HL-60/S4 treated with phorbol 12-myristate 13-acetate at 8.2 ng/mL for 4 days and 3 days (cell line): ENCODE results near the gene AVL9.
"Not testable (repeated sequence)": the region's sequence is repeated elsewhere in the genome, so short reads cannot be mapped to it uniquely, and the experiment has no call there.

Source experiments
- in situ Hi-C: fragments of 300-500 bp; cut with MboI; formaldehyde crosslinking; loops from 2 replicates; pipeline ENCODE4 v1.15.0; 2022; ENCODE audit warnings: low sequenced_read_pairs

Gene AVL9

GRCh38 chr7:32494946-32495297, 367 bp upstream of the AVL9 start:
- in situ Hi-C loops: no loop called here

DNA sequence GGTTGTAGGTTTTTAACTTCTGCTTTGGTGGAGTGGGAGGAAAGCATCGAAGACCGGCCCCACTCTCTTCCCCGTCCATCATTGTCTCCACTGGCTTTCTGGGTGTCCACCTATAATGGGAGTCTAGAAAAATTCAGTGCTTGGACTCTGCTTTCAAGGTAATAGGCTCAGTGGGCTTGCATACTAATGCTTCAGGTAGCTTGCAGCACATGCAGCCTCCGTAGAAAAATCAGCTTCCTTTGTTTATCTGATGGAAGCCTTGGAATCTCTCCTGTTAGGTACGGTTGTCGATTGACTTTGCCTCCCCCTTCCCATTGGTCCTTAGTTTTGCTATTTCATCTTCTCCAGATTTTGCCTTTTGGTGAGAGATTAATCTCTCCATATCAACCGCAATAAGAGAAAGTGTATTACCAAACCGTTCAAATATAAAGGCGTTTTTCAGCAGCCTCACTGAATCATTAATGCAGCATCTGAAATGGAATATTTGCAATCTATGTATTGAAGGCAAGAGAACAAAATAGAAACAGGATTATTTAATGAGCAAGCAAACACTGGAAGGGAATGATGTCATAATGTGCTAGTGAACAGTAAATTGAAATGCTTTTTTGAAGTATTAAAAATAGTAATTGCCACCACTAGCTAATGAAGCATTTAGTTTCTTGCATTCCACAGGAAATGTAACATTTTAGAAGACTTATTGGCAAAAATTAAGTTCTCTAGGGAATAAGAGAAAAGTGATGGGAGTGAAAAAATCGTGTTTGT, 944 bp downstream of the AVL9 start:
- in situ Hi-C loops: no loop called here

DNA sequence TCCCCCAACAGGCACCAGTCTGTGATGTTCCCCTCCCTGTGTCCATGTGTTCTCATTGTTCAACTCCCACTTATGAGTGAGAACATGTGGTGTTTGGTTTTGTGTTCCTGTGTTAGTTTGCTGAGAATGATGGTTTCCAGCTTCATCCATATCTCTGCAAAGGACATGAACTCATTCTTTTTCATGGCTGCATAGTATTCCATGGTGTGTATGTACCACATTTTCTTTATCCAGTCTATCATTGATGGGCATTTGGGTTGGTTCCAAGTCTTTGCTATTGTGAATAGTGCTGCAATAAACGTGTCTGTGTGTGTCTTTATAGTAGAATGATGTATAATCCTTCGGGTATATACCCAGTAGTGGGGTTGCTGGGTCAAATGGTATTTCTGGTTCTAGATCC, 4.5 kb downstream of the AVL9 start:
- in situ Hi-C loops: not testable (repeated sequence)

GRCh38 chr7:32500216-32500615, 4.9 kb downstream of the AVL9 start:
- in situ Hi-C loops: not testable (repeated sequence)

DNA sequence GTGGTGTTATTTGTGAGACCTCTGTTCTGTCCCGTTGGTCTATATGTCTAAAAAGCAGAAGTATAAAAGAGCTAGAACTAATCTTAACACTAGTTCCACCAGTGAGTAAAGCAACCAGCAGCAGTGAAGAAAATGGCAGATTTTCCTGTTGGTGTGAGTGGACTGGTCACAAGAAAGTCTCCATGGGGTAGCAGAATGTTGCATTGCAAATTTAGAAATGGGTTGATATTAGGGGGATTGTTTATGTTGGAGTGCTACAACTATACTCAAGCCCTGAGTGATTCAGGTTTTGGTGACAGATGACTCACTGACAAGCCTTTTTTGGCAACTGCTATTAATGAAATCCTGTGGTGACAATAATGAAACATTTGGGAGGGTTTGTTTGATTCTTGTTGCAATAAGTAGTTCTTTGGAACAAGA, 5.6 kb downstream of the AVL9 start:
- in situ Hi-C loops: no loop called here

DNA sequence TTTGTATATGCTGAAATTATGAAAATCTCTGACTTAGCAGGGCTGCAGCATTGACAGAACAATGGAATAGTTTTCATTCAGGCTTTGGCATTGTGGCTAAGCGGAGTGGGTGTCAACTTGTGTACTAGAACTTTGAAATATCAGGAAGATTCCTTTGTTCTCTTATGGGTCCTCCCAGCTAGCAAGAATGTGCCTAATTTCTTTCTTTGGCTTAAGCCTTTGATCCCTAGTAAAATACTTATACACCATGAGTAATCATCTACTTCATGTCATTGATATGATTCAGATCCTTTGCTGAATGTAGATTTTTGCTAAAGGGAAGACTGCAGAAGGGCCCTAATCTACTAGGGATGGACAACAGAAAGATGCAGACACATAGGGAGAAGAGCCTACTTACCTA, 6.2 kb downstream of the AVL9 start:
- in situ Hi-C loops: no loop called here

- in situ Hi-C loops: no loop called here
These were observed 7.4 kb downstream of the AVL9 start for GRCh38 chr7:32502728-32503127.

DNA sequence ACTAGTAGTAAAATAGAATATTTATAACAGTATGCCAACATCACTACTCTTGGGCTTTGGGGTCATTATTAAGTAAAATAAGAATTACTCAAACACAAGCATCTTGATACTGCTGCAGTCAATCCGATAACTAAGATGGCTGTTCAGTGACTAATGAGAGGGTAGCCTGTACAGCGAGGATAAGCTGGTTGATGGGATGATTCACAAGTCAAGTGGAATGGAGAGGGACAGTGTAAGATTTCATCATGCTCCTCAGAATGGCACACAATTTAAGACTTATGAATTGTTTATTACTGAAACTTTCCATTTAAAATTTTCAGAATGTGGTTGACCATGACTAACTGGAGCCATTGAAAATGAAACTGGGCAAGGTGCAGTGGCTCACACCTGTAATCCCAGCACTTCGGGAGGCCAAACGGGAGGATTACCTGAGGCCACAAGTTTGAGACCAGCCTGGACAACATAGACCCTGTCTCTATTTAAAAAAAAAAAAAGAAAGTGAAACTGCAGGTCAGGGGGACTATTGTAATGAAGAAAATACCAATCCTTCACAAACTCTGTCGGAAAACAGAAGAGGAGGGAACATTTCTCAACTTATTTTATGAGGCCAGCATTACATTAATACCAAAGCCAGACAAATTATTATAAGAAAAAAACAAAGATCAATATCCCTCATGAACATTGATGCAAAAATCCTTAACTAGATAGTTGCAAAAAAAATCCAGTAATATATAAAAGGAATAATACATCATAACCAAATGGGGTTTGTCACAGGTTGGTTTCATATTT, 11.2 kb downstream of the AVL9 start:
- in situ Hi-C loops: no loop called here

DNA sequence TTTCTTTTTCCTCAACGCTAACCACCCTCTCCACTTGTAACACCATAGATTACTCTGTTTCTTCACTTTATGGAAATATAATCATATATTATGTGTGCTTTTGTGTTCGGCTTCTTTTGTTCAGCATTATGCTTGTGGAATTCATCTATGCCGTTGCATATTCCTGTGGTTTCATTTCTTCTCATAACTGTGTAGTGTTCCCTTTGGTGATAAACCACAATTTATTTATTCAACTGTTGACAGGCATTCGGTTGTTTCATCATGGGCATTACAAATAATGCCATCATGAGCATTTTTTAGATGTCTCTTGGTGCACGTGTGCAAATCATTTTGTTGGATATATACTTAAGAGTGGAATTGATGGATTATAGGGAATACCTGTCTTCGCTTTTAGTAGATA, 12.1 kb downstream of the AVL9 start:
- in situ Hi-C loops: no loop called here

DNA sequence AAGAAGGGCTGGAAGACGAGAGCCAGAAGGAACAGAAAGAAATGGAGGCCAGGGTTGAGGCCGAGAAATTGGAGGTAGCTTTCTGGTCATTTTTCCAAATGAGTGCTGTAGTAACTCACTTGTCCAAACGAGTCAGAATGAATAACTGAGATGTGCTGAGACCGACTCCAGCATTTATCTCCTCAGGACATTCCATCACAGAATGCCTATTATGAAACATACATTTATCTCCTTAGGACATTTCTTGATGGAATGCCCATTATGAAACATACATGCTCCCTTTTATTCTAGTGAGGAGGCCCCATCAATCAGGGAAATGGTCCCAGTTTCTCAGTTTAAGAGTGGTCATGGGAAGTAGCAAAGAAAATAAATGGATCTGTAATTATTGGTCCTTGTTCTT, 16.5 kb downstream of the AVL9 start:
- in situ Hi-C loops: no loop called here

DNA sequence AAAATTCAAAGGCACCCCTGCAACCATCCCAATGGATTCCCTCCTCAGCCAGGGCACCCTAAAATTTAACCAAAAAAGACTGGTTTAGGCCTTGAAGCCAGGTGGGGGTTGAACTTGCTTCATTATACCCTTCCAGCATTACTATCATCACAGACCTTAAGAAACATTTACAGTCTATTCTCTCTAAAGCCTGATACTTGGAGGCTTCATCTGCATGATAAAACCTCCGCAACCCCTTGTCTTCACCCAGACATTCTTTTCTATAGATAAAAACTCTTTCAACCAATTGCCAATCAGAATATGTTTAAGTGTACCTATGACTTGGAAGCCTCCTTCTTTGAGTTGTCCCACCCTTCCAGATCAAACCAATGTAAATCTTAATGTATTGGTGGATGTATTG, 17.9 kb downstream of the AVL9 start:
- in situ Hi-C loops: no loop called here

DNA sequence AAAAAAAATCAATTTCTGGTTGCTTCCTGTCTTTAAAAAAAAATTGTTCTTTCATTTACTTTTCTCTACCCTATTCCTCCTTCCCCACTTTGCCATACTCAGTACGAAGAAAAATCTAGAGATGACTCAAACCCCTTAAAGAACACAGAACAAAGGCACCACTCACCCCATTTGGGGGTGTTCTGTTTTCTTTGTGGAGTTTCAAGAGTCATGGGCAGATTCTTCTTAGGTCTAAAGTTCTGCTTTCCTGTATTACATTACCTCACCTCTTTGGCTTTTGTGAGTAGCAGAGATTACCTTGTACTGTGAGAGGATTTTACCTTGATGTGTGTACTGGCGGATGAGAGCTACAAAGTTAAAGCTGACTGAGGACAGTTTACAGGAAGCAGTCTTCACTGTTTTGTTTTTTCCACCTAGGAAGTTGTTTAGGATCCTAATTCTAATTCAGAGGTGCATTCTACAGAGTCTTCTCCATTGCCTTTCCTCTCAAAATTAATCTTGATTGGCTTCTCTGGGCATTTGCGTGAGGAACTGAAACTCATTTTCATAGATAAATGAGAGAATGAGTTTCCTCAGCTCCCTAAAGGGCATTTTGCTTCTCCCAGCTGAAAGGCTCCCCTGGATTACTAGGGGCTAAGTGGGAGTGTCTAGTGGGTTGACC, 20.7 kb downstream of the AVL9 start:
- in situ Hi-C loops: no loop called here

DNA sequence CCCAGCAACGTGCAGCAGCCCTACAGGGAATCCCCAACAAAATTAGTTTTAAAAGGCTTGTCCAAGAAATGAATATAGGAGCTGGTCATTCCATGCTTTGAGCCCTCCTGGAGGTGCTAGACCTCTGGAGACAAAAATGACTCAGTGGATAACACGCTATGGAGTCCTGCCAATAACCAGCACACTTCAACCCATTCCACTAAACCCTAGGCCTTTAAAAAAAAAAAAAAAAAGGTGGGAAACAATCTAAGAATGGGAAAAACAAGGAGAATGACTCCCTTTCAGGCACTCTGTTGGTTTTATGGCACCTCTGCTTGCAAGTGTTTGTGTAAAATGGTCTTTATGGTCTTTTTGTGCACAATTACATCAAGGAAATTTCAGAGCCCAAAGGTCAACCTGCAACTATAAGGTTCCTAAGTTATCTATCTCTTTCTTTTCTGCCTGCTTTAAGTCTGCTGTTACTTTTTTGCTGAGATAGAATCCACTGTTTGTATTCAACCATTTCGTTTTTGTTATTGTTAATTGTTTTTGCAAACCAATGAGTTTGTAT, 21.3 kb downstream of the AVL9 start:
- in situ Hi-C loops: no loop called here

DNA sequence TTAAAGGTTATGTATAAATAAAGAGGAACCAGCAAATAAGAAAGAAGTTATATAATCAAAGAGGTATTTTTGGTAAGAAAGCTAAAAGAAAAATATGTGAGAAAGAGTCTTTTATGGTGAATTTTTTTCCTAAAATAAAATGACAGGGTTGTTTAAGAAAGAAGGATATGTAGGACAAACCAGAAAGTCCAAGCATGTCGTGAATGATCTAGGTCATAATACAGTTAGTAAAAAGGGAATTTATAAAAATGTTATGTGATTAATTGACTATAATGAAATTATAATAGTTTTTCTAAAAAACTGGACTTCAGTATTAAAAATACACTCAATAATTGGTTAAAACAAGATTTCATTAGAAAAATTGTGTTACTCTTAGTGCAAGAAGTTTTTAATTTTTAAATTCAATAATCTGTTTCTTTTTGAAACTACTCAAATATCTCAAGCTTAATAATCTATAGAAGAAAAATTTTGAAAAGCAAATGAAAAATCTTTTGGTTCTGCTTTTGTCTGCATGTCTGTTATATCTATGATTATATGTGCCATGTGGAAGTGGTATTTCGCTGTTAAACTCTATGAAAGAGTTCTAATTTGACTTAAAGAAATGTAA, 23.3 kb downstream of the AVL9 start:
- in situ Hi-C loops: no loop called here

DNA sequence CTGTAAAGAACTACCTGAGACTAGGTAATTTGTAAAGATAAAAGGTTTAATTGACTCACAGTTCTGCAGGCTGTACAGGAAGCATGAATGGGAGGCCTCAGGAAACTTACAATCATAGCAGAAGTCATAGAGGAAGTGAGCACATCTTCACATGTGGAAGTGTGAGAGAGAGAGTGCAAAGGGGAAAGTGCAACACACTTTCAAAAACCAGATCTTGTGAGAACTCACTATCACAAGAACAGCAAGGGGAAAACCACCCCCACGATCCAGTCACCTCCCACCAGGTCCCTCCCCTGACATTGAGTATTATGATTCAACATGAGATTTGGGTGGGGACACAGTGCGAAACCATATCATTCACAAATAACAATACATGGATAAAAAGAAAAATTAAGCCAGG, 24.5 kb downstream of the AVL9 start:
- in situ Hi-C loops: no loop called here

DNA sequence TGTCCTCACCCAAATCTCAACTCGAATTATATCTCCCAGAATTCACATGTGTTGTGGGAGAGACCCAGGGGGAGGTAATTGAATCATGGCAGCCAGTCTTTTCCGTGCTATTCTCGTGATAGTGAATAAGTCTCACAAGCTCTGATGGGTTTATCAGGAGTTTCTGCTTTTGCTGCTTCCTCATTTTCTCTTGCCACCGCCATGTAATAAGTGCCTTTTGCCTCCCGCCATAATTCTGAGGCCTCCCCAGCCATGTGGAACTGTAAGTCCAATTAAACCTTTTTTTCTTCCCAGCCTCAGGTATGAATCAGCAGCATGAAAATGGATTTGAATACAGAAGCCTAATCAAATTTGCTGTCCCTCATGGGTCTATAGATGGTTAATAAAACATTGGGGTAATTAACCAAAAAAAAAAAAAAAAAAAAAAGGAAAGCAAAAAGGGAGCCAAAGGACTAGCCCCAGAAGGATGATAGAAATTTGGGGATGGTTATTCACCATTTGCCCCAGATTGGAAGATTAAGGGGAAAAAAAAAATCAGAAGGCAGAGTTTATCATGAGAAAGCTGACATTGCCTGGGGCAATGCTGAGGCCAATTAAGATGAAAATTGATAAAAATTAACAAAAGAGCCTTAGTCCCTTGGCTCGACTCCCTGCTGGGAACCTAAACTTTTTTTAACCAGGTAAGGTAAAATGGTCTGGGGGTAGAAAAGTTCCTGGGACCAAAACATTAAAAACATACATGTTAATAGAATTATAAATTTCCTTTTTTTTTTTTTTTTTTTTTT, 27.6 kb downstream of the AVL9 start:
- in situ Hi-C loops: no loop called here

DNA sequence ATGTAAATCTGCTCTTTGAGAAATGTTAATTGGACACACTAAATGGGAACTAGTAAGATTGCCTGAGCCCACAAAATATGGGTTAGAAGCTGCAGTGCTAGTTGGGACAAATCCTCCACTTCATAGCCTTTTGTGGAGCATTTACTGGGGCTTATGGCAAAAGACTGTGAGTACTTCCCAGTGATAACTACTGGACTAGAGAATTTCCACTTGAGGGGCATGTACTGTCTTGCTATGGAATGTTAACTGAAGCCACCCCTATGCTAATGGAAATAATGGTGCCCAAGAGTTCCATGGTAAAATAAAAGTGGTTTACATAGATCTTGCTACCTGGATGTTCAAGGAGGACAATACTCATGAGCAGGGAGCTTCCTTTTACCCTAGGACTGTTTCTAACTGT, 29.3 kb downstream of the AVL9 start:
- in situ Hi-C loops: no loop called here

- in situ Hi-C loops: no loop called here
These were observed 30.6 kb downstream of the AVL9 start for GRCh38 chr7:32525839-32526238.

DNA sequence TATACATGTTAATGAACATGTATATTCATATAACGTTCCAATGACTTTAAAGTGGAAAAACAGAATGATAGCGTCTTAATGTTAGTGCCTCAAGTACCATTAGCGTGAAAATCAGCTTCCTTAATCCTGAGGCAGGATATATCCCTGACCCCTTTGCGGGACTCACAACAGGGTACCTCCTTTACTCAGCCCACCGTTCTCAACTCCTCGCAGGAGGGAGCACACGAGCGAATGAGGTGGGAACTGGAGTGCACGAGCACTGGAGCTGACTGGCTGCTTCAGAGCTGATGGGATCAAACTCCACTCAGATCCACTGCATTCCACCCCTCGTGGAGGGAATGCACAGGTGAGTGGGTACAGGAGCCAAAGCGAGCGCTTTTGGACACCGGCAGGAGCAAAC, 36.1 kb downstream of the AVL9 start:
- in situ Hi-C loops: no loop called here

DNA sequence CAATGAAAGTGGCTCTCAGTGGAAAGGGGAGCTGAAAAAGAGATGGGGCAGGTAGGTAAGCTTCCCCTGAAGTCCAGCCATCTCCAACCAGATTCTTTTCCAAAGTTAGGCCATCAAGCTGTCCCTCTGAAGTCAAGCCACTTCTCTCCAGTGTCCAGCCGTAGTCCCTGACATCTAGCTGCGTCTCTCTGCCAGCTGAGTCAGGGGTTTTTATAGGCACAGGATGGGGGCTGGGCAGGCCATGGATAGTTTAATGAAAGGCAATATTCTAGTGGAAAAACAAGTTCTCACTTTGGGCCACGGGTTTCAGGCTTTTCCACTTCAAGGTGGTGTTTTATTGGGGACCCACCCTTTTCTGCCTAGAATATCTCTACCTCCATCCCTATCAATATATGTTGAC, 36.8 kb downstream of the AVL9 start:
- in situ Hi-C loops: no loop called here

GRCh38 chr7:32532716-32533115, 37.4 kb downstream of the AVL9 start:
- in situ Hi-C loops: no loop called here
